GM21367 (cell line): ENCODE results near the gene SPAG16.
"Not testable (repeated sequence)": the region's sequence is repeated elsewhere in the genome, so short reads cannot be mapped to it uniquely, and the experiment has no call there.

Source experiments
- ATAC-seq: cut with Tn5 transposase; IDR thresholded peaks from one replicate; pipeline ENCODE4 v1.9.1; 2021; ENCODE audit not compliant: unreplicated experiment

The SPAG16 gene

DNA sequence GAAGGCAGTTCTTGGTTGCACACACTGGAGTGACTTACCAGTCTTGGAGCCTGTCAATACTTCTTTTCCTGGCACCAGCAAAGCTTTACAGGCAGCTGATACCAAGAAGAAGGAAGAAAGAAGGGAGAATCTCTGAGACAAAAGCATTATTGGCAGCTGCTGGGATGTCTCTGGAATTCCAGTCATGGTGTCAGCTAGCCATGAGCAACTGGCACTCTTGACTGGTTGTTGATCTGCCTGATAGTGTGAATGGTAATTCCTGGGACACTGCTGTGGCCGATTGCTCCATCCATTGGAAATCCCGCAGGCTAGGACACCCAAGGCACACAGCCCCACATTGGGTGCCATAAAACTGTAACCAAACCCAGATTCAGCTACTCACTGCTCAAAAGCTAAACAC is 17.8 kb upstream of the SPAG16 start:
- ATAC-seq: no peak

DNA sequence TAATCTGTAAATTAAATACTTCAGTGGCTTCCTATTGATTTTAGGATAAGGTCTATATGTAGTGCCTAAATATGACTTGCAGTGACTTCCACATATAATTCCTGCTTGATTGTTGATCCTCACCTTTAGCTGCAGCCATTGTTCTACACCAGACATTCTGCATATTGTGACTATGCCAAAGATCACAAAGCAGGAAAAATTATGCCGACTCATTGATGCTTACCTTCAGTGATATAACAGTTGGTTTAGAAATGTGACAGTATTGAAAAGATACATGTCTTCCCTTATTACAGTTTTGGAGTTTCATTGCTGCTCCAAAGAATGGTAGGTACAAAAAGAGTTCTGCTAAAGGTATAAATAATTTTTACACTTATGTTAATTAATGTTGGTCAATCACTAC is 12.3 kb upstream of the SPAG16 start:
- ATAC-seq: no peak

DNA sequence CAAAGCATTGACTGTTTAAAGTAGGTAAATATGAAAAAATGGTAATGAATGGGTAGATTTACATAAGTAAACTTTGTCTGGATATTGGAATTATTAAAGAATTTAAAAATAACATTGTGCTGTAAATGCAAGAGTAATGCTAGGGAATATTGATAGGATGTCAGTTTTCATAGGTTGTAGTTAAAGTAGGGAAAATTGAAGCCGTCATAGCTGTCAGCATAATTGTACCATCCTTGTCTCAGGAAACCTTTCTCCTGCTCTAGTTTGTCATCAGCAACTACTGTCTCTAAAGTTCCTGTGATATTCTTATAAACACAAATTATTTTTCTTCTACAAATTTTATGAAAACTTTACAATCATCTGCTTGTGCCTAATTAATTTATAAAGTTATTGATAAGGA is 10.1 kb upstream of the SPAG16 start:
- ATAC-seq: no peak

DNA sequence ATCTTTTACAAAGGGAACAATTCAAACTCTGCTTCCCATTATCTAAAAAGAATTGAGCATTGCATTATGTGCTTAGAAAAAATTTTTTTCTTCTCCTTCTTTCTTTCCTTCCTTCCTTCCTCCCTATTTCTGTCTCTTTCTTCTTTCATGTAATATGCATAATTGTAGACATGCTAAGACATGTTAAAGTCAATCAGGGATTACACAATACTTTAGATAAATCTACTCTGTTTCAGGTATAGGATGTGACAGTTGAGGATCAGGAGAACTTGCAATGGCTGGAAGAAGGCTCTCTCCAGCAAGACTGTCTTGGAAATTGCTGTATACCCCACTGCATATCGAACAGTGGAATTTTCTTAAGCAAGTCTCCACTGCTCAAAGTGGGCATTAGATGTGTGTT is 9.0 kb upstream of the SPAG16 start:
- ATAC-seq: no peak

DNA sequence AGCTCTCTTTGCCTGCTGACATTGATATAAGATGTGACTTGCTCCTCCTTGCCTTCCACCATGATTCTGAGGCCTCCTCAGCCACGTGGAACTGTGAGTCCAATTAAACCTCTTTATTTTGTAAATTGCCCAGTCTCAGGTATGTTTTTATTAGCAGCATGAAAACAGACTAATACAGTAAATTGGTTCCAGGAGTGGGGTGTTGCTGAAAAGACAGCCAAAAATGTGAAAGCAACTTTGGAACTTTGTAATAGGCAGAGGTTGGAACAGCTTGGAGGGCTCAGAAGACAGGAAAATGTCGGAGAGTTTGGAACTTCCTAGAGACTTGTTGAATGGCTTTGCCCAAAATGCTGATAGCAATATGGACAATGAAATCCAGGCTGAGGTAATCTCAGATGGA is 7.1 kb upstream of the SPAG16 start:
- ATAC-seq: not testable (repeated sequence)

DNA sequence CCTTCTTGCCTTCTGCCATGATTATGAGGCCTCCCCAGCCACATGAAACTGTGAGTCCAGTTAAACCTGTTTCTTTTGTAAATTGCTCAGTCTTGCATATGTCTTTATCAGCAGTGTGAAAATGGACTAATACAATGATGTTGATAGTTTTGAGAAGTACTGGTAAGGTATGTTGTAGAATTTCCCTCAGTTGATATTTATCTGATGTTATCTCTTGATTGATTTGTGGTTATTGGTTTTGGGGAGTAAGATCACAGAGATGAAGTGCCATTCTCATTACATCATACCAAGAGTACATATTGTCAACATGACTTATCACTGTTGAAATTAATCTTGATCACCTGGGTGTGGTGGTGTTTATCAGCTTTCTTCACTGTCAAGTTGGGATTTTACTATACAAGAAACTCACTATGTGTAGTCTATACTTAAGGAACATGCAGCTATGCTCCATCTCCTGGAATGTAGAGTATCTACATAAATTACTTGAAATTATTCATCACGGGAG is 5.1 kb upstream of the SPAG16 start:
- no peak for ATAC-seq

DNA sequence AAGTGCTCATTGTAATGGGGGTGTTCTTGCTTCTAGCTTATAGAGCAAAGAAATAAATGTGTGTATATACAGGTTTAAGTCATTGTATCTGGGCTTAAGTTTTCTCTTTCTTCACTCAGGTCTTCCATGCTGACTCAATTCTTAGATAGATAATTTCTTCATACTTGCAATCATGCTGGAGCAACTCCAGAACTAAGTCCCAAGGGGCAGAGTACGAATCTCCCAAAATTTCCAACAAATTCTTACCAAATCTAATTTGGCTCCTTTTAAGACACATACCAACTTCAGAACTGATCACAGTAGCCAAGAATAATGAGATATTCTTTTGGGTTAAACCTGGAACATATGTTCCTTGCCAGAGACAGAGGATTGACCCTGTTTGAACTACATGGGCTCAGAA is 4.3 kb upstream of the SPAG16 start:
- no peak for ATAC-seq

DNA sequence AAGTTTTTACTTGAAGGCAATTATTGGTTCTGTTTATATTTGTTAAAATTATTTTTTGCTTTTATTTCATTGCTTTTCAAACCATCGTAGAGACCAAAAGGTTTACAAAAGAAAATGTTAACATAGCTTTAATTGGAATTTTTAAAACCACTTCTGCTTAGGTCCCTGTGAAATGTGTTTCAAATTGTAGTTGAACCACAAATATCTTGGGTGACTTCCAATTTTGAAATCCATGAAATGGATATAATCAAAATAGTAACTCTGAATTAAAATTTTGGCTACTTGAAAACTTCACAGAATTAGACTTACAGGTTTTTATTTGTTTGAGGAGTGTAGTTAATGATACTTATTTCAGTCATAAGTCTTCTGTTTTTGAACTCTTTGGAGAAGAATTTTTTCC is 3.1 kb upstream of the SPAG16 start:
- ATAC-seq: no peak

DNA sequence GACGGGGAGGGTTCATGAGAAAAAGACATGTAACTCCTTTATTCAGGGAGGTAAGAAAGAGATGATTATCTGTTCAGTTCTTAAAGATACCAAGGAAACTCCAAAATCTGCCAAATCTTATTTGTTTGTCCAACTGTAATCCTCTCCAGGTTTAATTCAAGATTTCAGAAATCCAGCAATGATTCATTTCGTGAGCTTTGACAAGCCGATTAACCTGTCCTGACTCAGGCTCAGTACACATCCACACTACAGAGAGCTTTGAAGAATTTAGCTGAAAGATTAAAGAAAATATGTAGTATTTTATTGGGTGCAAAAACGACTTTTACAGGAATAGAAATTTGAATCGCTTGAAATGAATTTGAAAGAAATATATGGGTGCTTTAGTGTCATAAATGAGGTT is 1.1 kb downstream of the SPAG16 start:
- ATAC-seq: no peak

DNA sequence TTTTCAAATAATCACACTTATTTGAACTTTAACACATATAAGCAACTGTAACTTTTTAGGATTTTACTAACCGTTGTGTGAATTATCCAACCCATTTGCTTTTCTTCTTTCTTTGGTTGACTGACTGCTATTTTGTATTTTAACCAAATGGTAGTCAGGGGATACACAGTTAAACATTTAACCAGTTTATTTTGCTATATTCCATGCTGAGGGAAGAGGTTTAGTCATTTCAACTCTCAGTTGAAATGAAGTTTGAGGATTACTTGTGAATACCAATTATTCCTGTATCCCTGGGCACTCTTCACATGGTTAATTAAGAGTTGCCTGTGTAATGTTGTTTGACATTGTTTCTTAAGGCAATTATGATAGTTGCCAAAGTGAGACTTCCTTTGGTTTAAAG is 1.9 kb downstream of the SPAG16 start:
- ATAC-seq: no peak

DNA sequence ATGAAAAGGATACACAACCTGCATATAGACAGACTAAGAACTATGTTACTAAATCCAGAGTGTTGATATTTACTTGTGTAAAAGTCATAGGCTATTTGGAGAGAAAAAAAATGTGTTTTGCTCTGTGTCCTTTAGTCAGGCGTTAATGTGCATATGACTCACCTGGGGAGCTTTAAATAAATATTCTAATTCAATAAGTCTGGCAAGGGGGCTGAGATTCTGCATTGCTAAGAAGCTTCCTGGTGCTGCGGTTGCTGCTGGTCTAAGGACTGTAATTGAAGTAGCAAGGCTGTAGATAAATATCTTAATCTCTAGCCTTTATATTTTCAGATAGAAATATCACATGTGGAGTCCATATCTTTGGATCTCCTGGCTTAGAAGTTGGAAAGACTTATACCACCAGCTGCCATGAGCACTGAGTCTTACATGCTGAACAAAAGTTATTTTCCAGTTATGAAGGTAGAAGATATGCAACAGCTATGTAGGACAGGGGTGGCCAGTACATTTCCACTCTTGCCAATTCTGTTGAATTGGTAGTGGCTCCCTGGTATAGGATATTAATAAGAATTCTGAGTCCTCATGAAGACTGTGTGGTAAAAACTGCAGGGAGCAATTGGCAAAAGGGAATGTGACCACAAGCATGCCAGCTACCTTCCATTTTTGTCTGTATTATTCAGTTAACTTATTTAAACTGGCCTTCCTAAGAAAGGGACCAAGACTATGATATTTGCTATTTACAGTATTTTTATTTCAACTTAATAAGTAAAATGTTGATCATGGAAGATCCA is 4.8 kb downstream of the SPAG16 start:
- no peak for ATAC-seq

DNA sequence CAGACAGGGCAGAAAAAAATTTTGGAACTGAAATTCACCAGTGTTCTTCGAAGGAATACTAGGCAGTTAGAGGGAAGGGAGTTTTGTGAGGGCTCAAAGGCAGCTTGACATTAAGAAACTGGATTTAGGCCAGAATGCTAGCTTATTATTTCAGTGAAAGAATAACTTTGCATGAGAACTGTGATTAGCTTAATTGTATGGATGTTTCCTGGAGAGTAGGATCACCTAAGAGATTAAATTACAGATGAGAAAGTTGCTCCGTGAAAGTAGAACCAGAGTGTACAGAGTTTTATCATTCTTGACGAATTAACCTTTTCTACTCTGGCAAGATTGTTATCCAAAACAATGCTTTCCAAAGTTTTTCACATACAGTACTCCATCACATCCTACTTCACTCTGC is 6.2 kb downstream of the SPAG16 start:
- ATAC-seq: no peak

DNA sequence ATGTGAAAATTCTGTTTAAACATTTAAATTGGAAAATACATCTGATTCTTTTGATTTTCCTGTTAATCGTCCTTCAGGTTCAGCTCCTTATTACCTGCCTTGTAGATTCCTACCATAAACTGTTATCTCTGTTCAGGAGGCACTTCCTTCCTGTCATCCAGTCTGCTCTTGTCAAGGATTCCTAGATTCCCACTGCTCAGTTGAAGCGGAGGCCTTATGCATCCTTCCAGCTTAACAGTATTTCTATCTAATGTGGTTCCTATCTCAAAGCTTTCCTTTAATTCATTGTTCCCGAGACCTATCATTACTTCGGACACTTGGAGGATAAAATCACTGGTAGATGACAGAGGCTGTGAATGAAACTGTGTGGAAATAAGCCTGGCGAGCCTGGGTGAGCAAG is 12.0 kb downstream of the SPAG16 start:
- ATAC-seq: no peak

DNA sequence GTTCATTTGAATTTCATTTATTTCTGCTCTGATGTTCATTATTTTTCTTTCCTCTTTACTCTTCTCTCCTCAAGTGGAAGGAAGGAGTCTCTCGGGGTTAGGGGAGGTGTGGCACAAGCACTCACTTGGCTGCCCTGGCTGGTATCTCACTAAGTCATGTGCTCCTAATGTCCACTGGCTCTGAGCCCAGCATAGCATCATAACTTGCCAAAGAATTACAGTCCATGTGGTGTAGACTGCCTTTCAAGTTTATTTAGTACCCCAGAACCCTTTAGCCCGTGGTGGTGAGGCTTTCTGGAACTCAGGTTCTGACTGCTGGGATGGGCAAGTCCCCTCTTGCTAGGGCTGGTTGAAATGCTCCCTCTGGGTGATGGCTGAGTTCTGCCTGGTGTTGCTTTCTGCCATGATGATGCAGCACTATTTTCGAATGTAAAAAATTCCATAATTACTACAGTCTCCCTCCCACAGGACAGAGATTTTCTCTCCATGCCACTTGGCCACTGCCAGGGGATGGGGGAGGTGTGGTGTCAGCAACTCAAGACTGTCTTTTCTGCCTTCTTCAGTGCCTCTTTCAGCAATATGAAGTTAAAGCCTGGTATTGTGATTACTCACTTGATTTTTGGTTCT is 22.2 kb downstream of the SPAG16 start:
- ATAC-seq: no peak

DNA sequence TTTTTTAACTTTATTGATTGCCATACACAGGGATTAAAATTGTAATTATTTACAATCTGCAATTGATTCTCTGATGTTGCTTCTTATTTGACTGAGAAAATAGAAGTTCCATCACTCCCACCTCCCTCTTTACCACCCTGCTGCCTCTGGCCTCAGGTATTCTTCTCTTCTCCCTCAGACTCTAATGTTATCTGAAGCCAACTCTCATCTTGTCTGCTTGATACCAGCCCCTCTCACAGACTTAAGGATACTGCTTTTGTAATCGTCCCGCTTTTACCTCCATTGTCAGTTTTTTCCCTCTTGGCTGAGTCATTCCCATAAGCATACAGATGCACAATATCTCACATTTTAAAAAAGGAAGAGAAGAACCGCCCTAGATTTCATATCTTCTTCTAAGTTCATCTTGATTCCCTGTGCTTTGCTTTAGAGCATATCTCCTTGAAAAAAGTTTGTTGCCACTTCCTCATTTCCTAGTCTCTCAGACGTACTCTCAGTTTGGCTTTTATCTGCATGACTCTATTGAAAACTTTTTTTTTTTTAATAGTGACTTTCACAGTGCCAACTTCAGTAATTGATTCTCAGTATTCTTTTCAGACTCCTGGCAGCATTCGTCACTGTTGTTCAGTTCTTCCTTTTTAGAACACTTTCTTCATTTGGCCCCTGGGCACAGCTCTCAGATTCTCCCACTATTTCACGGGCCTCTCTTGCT is 31.1 kb downstream of the SPAG16 start:
- ATAC-seq: peak; percentile 84

DNA sequence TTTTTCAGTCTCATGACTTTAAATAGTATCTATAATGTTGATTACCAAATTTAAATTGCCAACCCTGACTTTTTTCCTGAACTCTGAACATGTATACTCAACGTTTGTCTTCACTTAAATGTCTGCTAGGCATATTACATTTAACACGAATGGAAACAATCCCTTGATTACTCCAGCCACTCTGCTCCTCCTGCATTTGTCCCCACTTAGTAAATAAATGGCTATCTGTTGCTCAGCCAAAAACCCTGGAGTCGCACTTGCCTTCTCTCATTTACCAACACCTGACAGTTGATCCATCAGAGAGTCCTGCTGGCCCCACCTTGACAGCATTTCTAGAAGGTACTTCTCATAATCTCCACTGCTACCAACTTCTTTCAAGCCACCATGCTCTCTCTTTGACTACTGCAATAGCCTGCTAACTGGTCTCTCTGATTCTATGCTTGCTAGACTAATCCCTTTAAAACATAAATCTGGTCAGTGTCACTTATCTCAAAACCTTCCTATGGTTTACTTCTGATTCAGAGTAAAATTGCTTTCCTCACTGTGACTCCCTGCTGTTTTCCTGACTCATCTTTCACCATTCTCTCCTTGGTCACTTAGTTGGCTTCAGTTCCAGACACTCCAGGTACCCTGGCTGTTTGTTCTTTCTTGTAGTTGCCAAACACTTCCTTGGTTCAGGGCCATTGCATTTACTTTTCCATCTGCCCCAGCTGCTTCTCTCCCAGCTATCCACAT is 31.9 kb downstream of the SPAG16 start:
- ATAC-seq: no peak

DNA sequence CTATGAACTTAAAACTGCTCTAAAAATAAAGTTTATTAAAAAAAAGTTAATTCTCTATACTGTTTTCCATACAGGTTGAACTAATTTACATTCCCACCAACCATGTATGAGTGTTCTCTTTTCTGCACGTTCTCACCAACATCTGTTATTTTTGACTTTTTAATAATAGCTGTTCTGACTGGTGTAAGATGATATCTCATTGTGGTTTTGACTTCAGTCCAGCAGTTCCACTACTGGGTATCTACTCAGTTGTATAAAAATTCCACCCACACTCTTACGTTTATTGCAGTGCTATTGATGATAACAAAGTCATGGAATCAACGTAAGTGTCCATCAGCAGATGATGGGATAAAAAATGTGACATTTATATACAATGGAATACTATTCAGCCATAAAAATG is 33.7 kb downstream of the SPAG16 start:
- no peak for ATAC-seq

DNA sequence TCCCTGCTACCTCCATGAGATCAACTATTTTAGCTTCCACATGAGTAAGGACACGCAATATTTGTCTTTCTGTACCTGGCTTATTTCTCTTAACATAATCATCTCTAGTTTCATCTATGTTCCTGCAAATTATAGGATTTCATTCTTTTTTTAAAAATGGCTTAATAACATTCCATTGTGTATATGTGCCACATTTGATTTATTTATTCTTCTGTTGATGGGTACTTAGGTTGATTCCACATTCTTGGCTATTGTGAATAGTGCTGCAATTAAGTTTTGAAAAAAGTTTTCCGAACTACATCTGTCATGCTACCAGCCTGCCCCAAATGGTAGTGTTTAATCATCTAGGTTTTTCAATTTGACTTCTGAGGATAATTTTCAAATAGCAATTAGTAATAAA is 36.3 kb downstream of the SPAG16 start:
- no peak for ATAC-seq

DNA sequence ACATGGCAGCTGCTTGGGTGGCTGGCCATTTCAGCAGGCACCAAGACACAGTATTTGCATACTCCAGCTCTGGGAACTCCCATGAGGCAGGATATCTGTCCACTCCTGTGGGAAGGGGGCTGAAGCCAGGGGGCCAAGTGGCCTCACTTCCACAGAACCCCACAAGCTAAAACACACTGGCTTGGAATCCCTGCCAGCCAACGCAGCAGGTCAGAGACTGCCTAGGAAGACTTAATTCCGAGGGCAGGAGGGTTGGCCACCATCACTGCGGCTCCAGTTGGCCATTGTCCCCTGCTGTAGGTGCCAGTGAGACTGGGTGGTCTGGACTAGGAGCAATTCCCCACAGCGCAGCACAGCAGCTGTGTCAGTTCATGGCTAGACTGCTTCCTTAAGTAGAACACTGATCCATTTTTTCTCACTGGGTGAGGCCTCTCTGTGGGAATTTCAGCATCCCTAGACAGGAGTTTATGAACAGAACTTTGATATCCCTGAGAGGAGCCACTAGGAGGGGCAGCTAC is 52.0 kb downstream of the SPAG16 start:
- ATAC-seq: no peak

DNA sequence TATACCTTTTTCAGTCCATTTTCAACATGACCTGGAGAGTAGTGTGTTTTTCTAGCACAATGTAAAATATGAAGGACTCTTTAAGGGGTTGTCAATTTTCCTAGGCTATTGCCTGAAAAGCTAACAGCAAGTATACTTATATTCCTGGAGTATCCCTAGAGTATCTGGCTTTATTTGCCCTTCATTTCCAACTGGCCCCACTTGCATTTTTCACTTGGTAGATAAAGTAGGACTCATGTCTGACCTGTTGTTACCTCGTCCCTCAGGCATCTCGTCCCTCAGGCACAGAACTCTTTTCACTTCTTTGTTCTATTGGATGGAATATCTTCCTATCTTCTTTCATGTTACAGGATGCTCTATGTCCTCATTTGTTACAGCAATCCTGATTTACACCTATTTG is 69.2 kb downstream of the SPAG16 start:
- no peak for ATAC-seq

DNA sequence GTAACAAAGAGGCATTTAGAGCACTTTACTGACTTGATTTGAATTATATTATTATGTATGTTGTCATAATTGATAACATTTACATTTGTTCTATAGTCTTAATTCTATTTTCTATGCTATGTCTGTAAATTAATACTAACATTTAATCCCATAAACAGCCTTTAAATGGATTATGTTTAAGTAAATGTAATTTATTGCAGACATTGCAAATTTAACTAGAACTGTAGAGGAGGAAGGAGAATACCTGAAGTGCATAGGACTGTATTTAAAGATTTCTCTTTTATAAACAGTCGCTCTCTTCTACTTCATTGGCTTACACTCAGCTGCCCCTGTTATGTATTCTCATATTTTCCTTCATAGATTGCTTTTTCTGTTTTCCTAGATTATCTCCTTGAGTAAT is 92.4 kb downstream of the SPAG16 start:
- ATAC-seq: no peak
